Tibial nerve (tissue), 4 donors: ENCODE results near the gene VKORC1.

ENCODE experiments used
- EP300 ChIP-seq, 2 donors: sonication (generic); formaldehyde crosslinking; IDR thresholded peaks; one replicate each; pipeline ENCODE4 v1.6.1; 2017; ENCODE audit warnings: antibody characterized with exemption in 2 of 2, mild to moderate bottlenecking in 1 of 2
- POLR2A ChIP-seq, 2 donors: fragments of 450-650 bp; IDR thresholded peaks; one replicate each; pipeline ENCODE4 v1.6.1; 2017; ENCODE audit warnings: antibody characterized with exemption in 2 of 2, mild to moderate bottlenecking in 2 of 2, moderate library complexity in 2 of 2
- TF ChIP-seq, protein P1 (sequence below), 5 experiments: fragments of 200-600 bp in 3 of 5; fragments of 450-650 bp in 2 of 5; sonication (generic) in 3 of 5; IDR thresholded peaks; one replicate each; pipeline ENCODE4 v1.5.1; 2016 to 2019; ENCODE audit warnings: antibody characterized with exemption in 5 of 5, mild to moderate bottlenecking in 3 of 5, moderate library complexity in 2 of 5

DNA sequence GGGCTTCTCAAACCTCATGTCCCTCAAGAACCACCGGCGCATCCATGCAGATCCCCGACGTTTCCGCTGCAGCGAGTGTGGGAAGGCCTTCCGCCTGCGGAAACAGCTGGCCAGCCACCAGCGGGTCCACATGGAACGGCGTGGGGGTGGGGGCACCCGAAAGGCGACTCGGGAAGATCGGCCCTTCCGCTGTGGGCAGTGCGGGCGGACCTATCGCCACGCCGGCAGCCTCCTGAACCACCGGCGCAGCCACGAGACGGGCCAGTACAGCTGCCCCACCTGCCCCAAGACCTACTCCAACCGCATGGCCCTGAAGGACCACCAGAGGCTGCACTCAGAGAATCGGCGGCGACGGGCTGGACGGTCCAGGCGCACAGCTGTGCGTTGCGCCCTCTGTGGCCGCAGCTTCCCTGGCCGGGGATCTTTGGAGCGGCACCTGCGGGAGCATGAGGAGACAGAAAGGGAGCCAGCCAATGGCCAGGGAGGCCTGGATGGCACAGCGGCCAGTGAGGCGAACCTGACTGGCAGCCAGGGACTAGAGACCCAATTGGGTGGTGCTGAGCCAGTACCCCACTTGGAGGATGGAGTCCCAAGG lies 14.5 kb downstream of the VKORC1 start:
- TF ChIP-seq POLR2A (IDR thresholded peaks at IDR 0.05) (no peak), EP300 (IDR thresholded peaks at IDR 0.05) (no peak)
- TF ChIP-seq, protein P1, sequence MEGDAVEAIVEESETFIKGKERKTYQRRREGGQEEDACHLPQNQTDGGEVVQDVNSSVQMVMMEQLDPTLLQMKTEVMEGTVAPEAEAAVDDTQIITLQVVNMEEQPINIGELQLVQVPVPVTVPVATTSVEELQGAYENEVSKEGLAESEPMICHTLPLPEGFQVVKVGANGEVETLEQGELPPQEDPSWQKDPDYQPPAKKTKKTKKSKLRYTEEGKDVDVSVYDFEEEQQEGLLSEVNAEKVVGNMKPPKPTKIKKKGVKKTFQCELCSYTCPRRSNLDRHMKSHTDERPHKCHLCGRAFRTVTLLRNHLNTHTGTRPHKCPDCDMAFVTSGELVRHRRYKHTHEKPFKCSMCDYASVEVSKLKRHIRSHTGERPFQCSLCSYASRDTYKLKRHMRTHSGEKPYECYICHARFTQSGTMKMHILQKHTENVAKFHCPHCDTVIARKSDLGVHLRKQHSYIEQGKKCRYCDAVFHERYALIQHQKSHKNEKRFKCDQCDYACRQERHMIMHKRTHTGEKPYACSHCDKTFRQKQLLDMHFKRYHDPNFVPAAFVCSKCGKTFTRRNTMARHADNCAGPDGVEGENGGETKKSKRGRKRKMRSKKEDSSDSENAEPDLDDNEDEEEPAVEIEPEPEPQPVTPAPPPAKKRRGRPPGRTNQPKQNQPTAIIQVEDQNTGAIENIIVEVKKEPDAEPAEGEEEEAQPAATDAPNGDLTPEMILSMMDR (IDR thresholded peaks at IDR 0.05) = no peak
